K562 (cell line): Measurements from ENCODE around the gene FMN1.

Experiments
- CREM ChIP-seq: IDR thresholded peaks from 2 replicates; pipeline ENCODE4 v1.6.1; 2014; ENCODE audit warnings: antibody characterized with exemption, low read depth
- POLR2AphosphoS2 ChIP-seq: IDR thresholded peaks from 2 replicates; pipeline ENCODE4 v1.6.1; 2012; ENCODE audit warnings: low read length, improper control_type of control experiment
- SMAD1 ChIP-seq: fragments of 150-350 bp; IDR thresholded peaks from 2 replicates; pipeline ENCODE4 v1.6.1; 2014; ENCODE audit warnings: low read length, low read depth; ENCODE audit not compliant: partially characterized antibody
- SMARCA4 ChIP-seq: fragments of 450-650 bp; IDR thresholded peaks from 2 replicates; pipeline ENCODE4 v1.6.1; 2016
- ZNF583 ChIP-seq: fragments of 250-450 bp; sonication (Bioruptor Pico); IDR thresholded peaks from 2 replicates; pipeline ENCODE4 v1.4.0; 2020
- TF ChIP-seq, protein P1 (sequence below), 3 experiments: IDR thresholded peaks in 2 of 3; conservative IDR thresholded peaks in 1 of 3; 2 replicates each; pipeline ENCODE4 v1.5.1; 2011 to 2012; ENCODE audit warnings: low read length in 3 of 3, mild to moderate bottlenecking in 3 of 3, control low read depth in 2 of 3, improper control_type of control experiment in 1 of 3, inconsistent platforms in 1 of 3, low read depth in 1 of 3, mixed read lengths in 1 of 3, moderate library complexity in 1 of 3; ENCODE audit not compliant: insufficient read depth in 2 of 3
- TF ChIP-seq, protein P2 (sequence below): sonication (generic); formaldehyde crosslinking; IDR thresholded peaks from 2 replicates; pipeline ENCODE4 v1.8.1; 2023; ENCODE audit warnings: mild to moderate bottlenecking, missing genetic modification reagents

DNA sequence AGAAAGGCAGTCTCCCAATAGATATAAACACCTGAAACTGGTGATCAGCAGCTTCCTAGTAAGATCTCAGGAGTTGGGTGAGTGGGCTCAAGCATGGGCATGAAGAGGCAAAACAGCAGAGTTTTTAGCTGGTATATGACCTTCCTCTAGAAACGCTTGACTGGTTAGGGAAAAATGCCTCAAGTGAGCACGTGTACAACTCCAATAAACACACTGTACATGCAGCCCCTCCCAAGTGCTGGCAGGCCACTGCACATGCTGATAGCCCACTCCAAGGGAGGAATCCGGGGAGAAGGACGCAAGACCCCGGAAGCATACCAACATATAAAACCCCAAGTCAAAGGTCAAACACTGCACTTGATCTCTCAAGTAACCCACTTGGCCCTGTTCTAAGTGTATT is 143.0 kb downstream of the FMN1 start:
- TF ChIP-seq SMAD1, result no peak
- TF ChIP-seq, protein P1, sequence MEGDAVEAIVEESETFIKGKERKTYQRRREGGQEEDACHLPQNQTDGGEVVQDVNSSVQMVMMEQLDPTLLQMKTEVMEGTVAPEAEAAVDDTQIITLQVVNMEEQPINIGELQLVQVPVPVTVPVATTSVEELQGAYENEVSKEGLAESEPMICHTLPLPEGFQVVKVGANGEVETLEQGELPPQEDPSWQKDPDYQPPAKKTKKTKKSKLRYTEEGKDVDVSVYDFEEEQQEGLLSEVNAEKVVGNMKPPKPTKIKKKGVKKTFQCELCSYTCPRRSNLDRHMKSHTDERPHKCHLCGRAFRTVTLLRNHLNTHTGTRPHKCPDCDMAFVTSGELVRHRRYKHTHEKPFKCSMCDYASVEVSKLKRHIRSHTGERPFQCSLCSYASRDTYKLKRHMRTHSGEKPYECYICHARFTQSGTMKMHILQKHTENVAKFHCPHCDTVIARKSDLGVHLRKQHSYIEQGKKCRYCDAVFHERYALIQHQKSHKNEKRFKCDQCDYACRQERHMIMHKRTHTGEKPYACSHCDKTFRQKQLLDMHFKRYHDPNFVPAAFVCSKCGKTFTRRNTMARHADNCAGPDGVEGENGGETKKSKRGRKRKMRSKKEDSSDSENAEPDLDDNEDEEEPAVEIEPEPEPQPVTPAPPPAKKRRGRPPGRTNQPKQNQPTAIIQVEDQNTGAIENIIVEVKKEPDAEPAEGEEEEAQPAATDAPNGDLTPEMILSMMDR (IDR thresholded peaks at IDR 0.05 in 2 of 3, conservative IDR thresholded peaks at IDR 0.05 in 1 of 3; ENCODE audit: insufficient read depth in 2 of 3, low read depth in 1 of 3, low read length in 3 of 3), result no peak
- no peak for TF ChIP-seq SMARCA4
- no peak for TF ChIP-seq POLR2AphosphoS2
- no peak for TF ChIP-seq CREM
- TF ChIP-seq, protein P2, sequence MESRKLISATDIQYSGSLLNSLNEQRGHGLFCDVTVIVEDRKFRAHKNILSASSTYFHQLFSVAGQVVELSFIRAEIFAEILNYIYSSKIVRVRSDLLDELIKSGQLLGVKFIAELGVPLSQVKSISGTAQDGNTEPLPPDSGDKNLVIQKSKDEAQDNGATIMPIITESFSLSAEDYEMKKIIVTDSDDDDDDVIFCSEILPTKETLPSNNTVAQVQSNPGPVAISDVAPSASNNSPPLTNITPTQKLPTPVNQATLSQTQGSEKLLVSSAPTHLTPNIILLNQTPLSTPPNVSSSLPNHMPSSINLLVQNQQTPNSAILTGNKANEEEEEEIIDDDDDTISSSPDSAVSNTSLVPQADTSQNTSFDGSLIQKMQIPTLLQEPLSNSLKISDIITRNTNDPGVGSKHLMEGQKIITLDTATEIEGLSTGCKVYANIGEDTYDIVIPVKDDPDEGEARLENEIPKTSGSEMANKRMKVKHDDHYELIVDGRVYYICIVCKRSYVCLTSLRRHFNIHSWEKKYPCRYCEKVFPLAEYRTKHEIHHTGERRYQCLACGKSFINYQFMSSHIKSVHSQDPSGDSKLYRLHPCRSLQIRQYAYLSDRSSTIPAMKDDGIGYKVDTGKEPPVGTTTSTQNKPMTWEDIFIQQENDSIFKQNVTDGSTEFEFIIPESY, result no peak
- no peak for TF ChIP-seq ZNF583
